K562 (cell line): Measurements from ENCODE around the gene ZNF266. TPM values are rescaled to one million over a fixed set of nuclear protein-coding genes. Genes with fewer than 3 reads are reported as not detected.

Experiments used
- ATAC-seq: fragments of 200-7000 bp; cut with Tn5 transposase; 3 replicates; pipeline ENCODE4 v1.9.1; 2020; ENCODE audit warnings: moderate library complexity
- BruUV-seq: library from RNA; stranded (reverse); fragments of 400-500 nt; replicated peaks from 2 replicates; lab custom pipeline; 2021; lab: Mats Ljungman, UMichigan
- CTCF ChIA-PET: fragments of 300-600 bp; formaldehyde crosslinking; extraction: SDS; loops from one replicate; lab custom pipeline; 2021; ENCODE audit warnings: low intra/inter-chr PET ratio; lab: Yijun Ruan, JAX
- POLR2A ChIA-PET: fragments of 300-600, 350-650 bp; sonication (Branson Sonifier 250); formaldehyde crosslinking; extraction: SDS; loops from one replicate; lab custom pipeline; 2021; ENCODE audit warnings: antibody characterized with exemption, inconsistent platforms; lab: Yijun Ruan, JAX
- DNase-seq, 4 experiments: peaks; one replicate each; pipeline versions ENCODE4 v3.0.0 to v3.0.0-alpha.2; 2011 to 2018; ENCODE audit warnings: low spot score in 3 of 4, mixed read lengths in 3 of 4; ENCODE audit errors: extremely low read depth in 1 of 4
- FAIRE-seq: peaks from 2 replicates; lab custom pipeline; 2011; peaks lifted over from hg19 to GRCh38; lab: Jason Lieb, UNC
- H2AFZ ChIP-seq: 2 replicates; pipeline ENCODE4 v1.6.0; 2011; ENCODE audit warnings: low read depth, low read length, control low read depth, inconsistent platforms
- H3K27ac ChIP-seq: fragments of 200-600 bp; 3 replicates; pipeline ENCODE4 v1.8.0; 2011; ENCODE audit warnings: low read depth, mild to moderate bottlenecking, control low read depth, inconsistent platforms, low read length, moderate library complexity, mixed read lengths; ENCODE audit errors: extremely low read depth
- H3K27me3 ChIP-seq, 2 experiments: fragments of 300-600 bp in 1 of 2; 2 replicates in 1 of 2; 3 replicates in 1 of 2; pipeline versions ENCODE4 v1.6.0 to v1.8.0; 2011; ENCODE audit warnings: inconsistent platforms in 2 of 2, low read length in 2 of 2, mild to moderate bottlenecking in 1 of 2, mixed read lengths in 1 of 2, moderate library complexity in 1 of 2; ENCODE audit not compliant: control insufficient read depth in 2 of 2, insufficient read depth in 2 of 2
- H3K36me3 ChIP-seq: fragments of 300-600 bp; 3 replicates; pipeline ENCODE4 v1.8.0; 2011; ENCODE audit warnings: mild to moderate bottlenecking, low read length, inconsistent platforms; ENCODE audit not compliant: control insufficient read depth, insufficient read depth
- H3K4me1 ChIP-seq, 2 experiments: fragments of 200-600 bp in 1 of 2; replicated peaks in 1 of 2; 2 replicates in 1 of 2; 3 replicates in 1 of 2; pipeline versions ENCODE4 v1.5.1 to v1.8.0; 2011; ENCODE audit warnings: inconsistent platforms in 2 of 2, low read length in 2 of 2, mild to moderate bottlenecking in 1 of 2, mixed read lengths in 1 of 2, moderate library complexity in 1 of 2; ENCODE audit not compliant: control insufficient read depth in 2 of 2, insufficient read depth in 2 of 2
- H3K4me2 ChIP-seq: 2 replicates; pipeline ENCODE4 v1.6.1; 2011; ENCODE audit warnings: low read length, control low read depth, inconsistent platforms, mixed read lengths; ENCODE audit not compliant: insufficient read depth
- H3K4me3 ChIP-seq: fragments of 200-600 bp; sonication (generic), shearing (Covaris generic); 2 replicates; pipeline ENCODE4 v1.5.1; 2016; ENCODE audit warnings: control low read depth, inconsistent platforms
- H3K79me2 ChIP-seq: fragments of 200-600 bp; 3 replicates; pipeline ENCODE4 v1.8.0; 2011; ENCODE audit warnings: low read length, inconsistent platforms; ENCODE audit not compliant: control insufficient read depth, insufficient read depth
- H3K9ac ChIP-seq, 2 experiments: 2 replicates each; pipeline versions ENCODE4 v1.6.0 to v1.6.1; 2011; ENCODE audit warnings: low read depth in 2 of 2, low read length in 2 of 2, control low read depth in 1 of 2, inconsistent platforms in 1 of 2, mild to moderate bottlenecking in 1 of 2, mixed read lengths in 1 of 2; ENCODE audit not compliant: insufficient read depth in 1 of 2
- H3K9me1 ChIP-seq: one replicate; pipeline ENCODE4 v1.6.0; 2011; ENCODE audit warnings: inconsistent platforms, mild to moderate bottlenecking, low read length, moderate library complexity; ENCODE audit not compliant: control insufficient read depth, insufficient read depth
- H3K9me3 ChIP-seq: replicated peaks from 2 replicates; pipeline ENCODE4 v1.5.1; 2011; ENCODE audit warnings: low read depth, low read length, inconsistent platforms; ENCODE audit not compliant: control insufficient read depth, insufficient read depth
- H4K20me1 ChIP-seq: replicated peaks from 2 replicates; pipeline ENCODE4 v1.6.1; 2011; ENCODE audit warnings: low read length, inconsistent platforms, mixed read lengths; ENCODE audit not compliant: control insufficient read depth, insufficient read depth
- DMBX1 ChIP-seq: fragments of 250-450 bp; sonication (Bioruptor Pico); IDR thresholded peaks from 2 replicates; pipeline ENCODE4 v1.8.0; 2022; ENCODE audit warnings: inconsistent platforms, mild to moderate bottlenecking, moderate library complexity, borderline replicate concordance
- ERF ChIP-seq: fragments of 450-650 bp; formaldehyde crosslinking; IDR thresholded peaks from 2 replicates; pipeline ENCODE4 v1.4.0; 2020; ENCODE audit warnings: mild to moderate bottlenecking, mixed read lengths
- GATA2 ChIP-seq: sonication (generic); formaldehyde crosslinking; IDR thresholded peaks from 2 replicates; pipeline ENCODE4 v1.4.0; 2020; ENCODE audit warnings: mild to moderate bottlenecking, missing genetic modification reagents
- GTF3C2 ChIP-seq: IDR thresholded peaks from 3 replicates; pipeline ENCODE4 v1.6.1; 2011; ENCODE audit warnings: borderline replicate concordance, mild to moderate bottlenecking, moderate library complexity; ENCODE audit not compliant: insufficient read length; ENCODE audit errors: extremely low read depth
- NCOA6 ChIP-seq: fragments of 450-650 bp; IDR thresholded peaks from 2 replicates; pipeline ENCODE4 v1.6.1; 2017; ENCODE audit warnings: mild to moderate bottlenecking
- OTX1 ChIP-seq: fragments of 450-650 bp; formaldehyde crosslinking; IDR thresholded peaks from 2 replicates; pipeline ENCODE4 v1.4.0; 2022; ENCODE audit warnings: mild to moderate bottlenecking
- POU5F1 ChIP-seq: fragments of 150-350 bp; IDR thresholded peaks from 2 replicates; pipeline ENCODE4 v1.6.1; 2014; ENCODE audit warnings: borderline replicate concordance, low read length, low read depth, mild to moderate bottlenecking; ENCODE audit not compliant: partially characterized antibody
- SP2 ChIP-seq: IDR thresholded peaks from 2 replicates; pipeline ENCODE4 v1.6.1; 2011; ENCODE audit warnings: mild to moderate bottlenecking, low read depth, low read length, moderate library complexity; ENCODE audit not compliant: poor library complexity, severe bottlenecking; ENCODE audit errors: extremely low read depth
- U2AF2 ChIP-seq: fragments of 200-400 bp; formaldehyde crosslinking; optimal IDR thresholded peaks from 2 replicates; pipeline ENCODE3; 2017; ENCODE audit warnings: low read depth, mild to moderate bottlenecking, low read length
- ZBED1 ChIP-seq: IDR thresholded peaks from 2 replicates; pipeline ENCODE4 v1.6.1; 2014
- ZKSCAN3 ChIP-seq: fragments of 250-450 bp; sonication (Bioruptor Pico); IDR thresholded peaks from 2 replicates; pipeline ENCODE4 v1.4.0; 2020
- ZNF121 ChIP-seq: sonication (generic); formaldehyde crosslinking; conservative IDR thresholded peaks from 2 replicates; pipeline ENCODE4 v1.8.0; 2022; ENCODE audit warnings: missing genetic modification reagents
- ZNF274 ChIP-seq: IDR thresholded peaks from 2 replicates; pipeline ENCODE4 v1.6.1; 2011; ENCODE audit warnings: low read depth, mild to moderate bottlenecking, low read length, moderate library complexity, borderline replicate concordance
- ZNF384 ChIP-seq: IDR thresholded peaks from 2 replicates; pipeline ENCODE4 v1.6.1; 2012; ENCODE audit warnings: low read depth, low read length, improper control_type of control experiment
- ZNF707 ChIP-seq: fragments of 250-450 bp; sonication (Bioruptor Pico); conservative IDR thresholded peaks from 2 replicates; pipeline ENCODE4 v1.8.0; 2022; ENCODE audit warnings: inconsistent platforms, mild to moderate bottlenecking, moderate library complexity
- ZNF766 ChIP-seq: fragments of 200-800 bp; sonication (Bioruptor generic); conservative IDR thresholded peaks from 2 replicates; pipeline ENCODE4 v1.6.1; 2016; ENCODE audit warnings: missing genetic modification characterization, missing compliant biosample characterization
- WGBS: fragments of 100-300 bp; shearing (Covaris generic); methylation state at CpG from one replicate; pipeline ENCODE4 v1.1.6; 2016; ENCODE audit warnings: low coverage, mixed read lengths; ENCODE audit not compliant: insufficient coverage; ENCODE audit errors: missing lambda C conversion rate; 5-methylcytosine and 5-hydroxymethylcytosine counted together
- in situ Hi-C: fragments of 300-500 bp; cut with MboI; formaldehyde crosslinking; loops from 4 replicates; pipeline ENCODE4 v1.15.0; 2018; ENCODE audit warnings: inconsistent platforms, mixed read lengths
- intact Hi-C: fragments of 100-400 bp; cut with micrococcal nuclease; formaldehyde crosslinking; loops from 2 replicates; pipeline ENCODE4 v1.14.2; 2022
- polyA plus RNA-seq, 8 experiments: library from polyadenylated mRNA; depleted of rRNA in 4 of 8; stranded (reverse) in 5 of 8; unstranded in 3 of 8; fragments of >200 nt; fragmentation: Nextera tagmentation in 2 of 8; fragmentation: Illumina TruSeq in 1 of 8; extraction: Ambion mirVana in 2 of 8; extraction: Trizol in 1 of 8; gene quantifications; 2 replicates each; pipeline versions ENCODE4 v1.2.1 to v1.2.3, GENCODE V29; 2011 to 2014; ENCODE audit warnings: inconsistent platforms in 1 of 8, missing spikeins in 1 of 8
- total RNA-seq, 7 experiments: library from RNA; depleted of rRNA in 6 of 7; stranded (reverse); fragments of >200 nt in 6 of 7; fragmentation: Illumina TruSeq in 2 of 7; extraction: Trizol in 2 of 7; gene quantifications; 2 replicates each; pipeline versions ENCODE4 v1.2.1 to v1.2.3, GENCODE V29; 2011 to 2021; ENCODE audit warnings: low replicate concordance in 1 of 7
- TF ChIP-seq, protein P1 (sequence below): sonication (generic); formaldehyde crosslinking; IDR thresholded peaks from 2 replicates; pipeline ENCODE4 v1.4.0; 2020; ENCODE audit warnings: mild to moderate bottlenecking, missing genetic modification reagents

ZNF266 gene
- total and polyA plus RNA-seq, 9 of the 15 experiments (the other 6 are each of a cell fraction or from before 2014, with no cell fraction given) = 5.9 to 40.9 (median 20.3) TPM

DNA sequence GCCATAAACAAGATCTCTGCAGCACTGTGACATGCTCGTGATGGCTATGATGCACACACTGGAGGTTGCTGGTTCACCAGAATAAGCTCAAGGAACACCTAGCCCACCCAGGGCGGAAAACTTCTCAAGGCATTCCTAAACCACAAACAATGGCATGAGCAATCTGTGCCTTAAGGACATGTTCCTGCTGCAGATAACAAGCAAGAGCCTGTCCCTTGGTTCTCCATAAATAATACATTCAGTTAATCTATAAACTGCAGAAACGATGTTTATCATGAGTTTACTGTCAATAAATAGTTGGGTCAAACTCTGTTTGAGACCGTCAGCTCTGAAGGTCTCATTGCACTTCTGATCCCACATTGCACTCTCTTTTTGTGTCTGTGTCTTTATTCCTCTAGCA lies 18.6 kb upstream of the ZNF266 start:
- POLR2A ChIA-PET = no interaction called here
- H3K79me2 ChIP-seq = no peaks in the 10 kb centered on the region
- FAIRE-seq = no peak
- H3K4me1 ChIP-seq = no peaks in the 10 kb centered on the region
- H4K20me1 ChIP-seq = no peaks in the 10 kb centered on the region
- intact Hi-C loops (no loop called here), in situ Hi-C loops (no loop called here)
- no peak overlapping the region for H3K4me3 ChIP-seq
- H3K4me2 ChIP-seq = no peak overlapping the region
- no peaks in the 10 kb centered on the region for H3K27me3 ChIP-seq
- BruUV-seq = no TSS peak
- TF ChIP-seq SP2 = no peak
- no peak for TF ChIP-seq ERF (CRISPR knock-in tag)
- TF ChIP-seq NCOA6 = no peak
- no peak for TF ChIP-seq ZNF707 (CRISPR knock-in tag)
- no peak for TF ChIP-seq OTX1 (CRISPR knock-in tag)
- no peak for TF ChIP-seq ZKSCAN3 (CRISPR knock-in tag)
- no peak for TF ChIP-seq GTF3C2
- no peak for TF ChIP-seq ZNF384
- TF ChIP-seq POU5F1 = no peak
- no peak for TF ChIP-seq ZNF766
- TF ChIP-seq GATA2 (CRISPR knock-in tag) = no peak
- no peak for TF ChIP-seq ZBED1
- no peak for TF ChIP-seq ZNF274
- TF ChIP-seq, protein P1, sequence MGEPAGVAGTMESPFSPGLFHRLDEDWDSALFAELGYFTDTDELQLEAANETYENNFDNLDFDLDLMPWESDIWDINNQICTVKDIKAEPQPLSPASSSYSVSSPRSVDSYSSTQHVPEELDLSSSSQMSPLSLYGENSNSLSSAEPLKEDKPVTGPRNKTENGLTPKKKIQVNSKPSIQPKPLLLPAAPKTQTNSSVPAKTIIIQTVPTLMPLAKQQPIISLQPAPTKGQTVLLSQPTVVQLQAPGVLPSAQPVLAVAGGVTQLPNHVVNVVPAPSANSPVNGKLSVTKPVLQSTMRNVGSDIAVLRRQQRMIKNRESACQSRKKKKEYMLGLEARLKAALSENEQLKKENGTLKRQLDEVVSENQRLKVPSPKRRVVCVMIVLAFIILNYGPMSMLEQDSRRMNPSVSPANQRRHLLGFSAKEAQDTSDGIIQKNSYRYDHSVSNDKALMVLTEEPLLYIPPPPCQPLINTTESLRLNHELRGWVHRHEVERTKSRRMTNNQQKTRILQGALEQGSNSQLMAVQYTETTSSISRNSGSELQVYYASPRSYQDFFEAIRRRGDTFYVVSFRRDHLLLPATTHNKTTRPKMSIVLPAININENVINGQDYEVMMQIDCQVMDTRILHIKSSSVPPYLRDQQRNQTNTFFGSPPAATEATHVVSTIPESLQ (CRISPR knock-in tag) = no peak
- TF ChIP-seq DMBX1 (CRISPR knock-in tag) = no peak
- TF ChIP-seq U2AF2 = no peak
- no peak for TF ChIP-seq ZNF121 (CRISPR knock-in tag)
- no peak for ATAC-seq
- no peak for DNase-seq
- CTCF ChIA-PET = no interaction called here
- no peaks in the 10 kb centered on the region for H3K9me3 ChIP-seq
- no peak overlapping the region for H3K9ac ChIP-seq
- H3K9me1 ChIP-seq = no peaks in the 10 kb centered on the region
- H3K27ac ChIP-seq = no peak overlapping the region
- H2AFZ ChIP-seq = no peak overlapping the region
- WGBS = 0% methylated on average over 4 of the region's 4 CpGs
- H3K36me3 ChIP-seq = no peaks in the 10 kb centered on the region
